SU-DHL-6 (cell line): ENCODE data around the gene PDE4D.

Experiments
- H2AFZ ChIP-seq: fragments of 200-600 bp; sonication (generic); 2 replicates; pipeline ENCODE4 v1.6.1; 2014; ENCODE audit warnings: low read depth, mild to moderate bottlenecking, moderate library complexity, mixed read lengths, antibody characterized with exemption, low read length; ENCODE audit not compliant: severe bottlenecking
- H3F3A ChIP-seq: fragments of 200-600 bp; shearing (Covaris generic); 2 replicates; pipeline ENCODE4 v1.6.0; 2016; ENCODE audit warnings: antibody characterized with exemption, mild to moderate bottlenecking; ENCODE audit not compliant: insufficient read depth
- H3K27ac ChIP-seq: fragments of 200-600 bp; sonication (generic); 2 replicates; pipeline ENCODE4 v1.5.1; 2016; ENCODE audit warnings: low read depth, mild to moderate bottlenecking, low read length, moderate library complexity, mixed read lengths
- H3K27me3 ChIP-seq: fragments of 200-600 bp; sonication (generic), shearing (Covaris generic); 2 replicates; pipeline ENCODE4 v1.6.0; 2014; ENCODE audit warnings: mild to moderate bottlenecking, low read length
- H3K36me3 ChIP-seq: fragments of 200-600 bp; sonication (generic); 2 replicates; pipeline ENCODE4 v1.6.1; 2014; ENCODE audit warnings: mild to moderate bottlenecking, low read length, mixed read lengths
- H3K4me2 ChIP-seq: fragments of 300-600, 200-600 bp; shearing (Covaris generic), sonication (generic); 2 replicates; pipeline ENCODE4 v1.6.0; 2014; ENCODE audit warnings: low read length, low read depth, mild to moderate bottlenecking; ENCODE audit not compliant: poor library complexity, severe bottlenecking
- H3K4me3 ChIP-seq: fragments of 200-600 bp; sonication (generic); 2 replicates; pipeline ENCODE4 v1.5.1; 2014; ENCODE audit warnings: antibody characterized with exemption, low read length, mild to moderate bottlenecking, mixed read lengths; ENCODE audit not compliant: insufficient read depth, poor library complexity, severe bottlenecking
- H3K79me2 ChIP-seq: fragments of 200-600 bp; sonication (generic); 2 replicates; pipeline ENCODE4 v1.6.1; 2014; ENCODE audit warnings: mild to moderate bottlenecking, low read length, moderate library complexity; ENCODE audit not compliant: insufficient read depth
- H3K9ac ChIP-seq: fragments of 200-600 bp; sonication (generic); 2 replicates; pipeline ENCODE4 v1.7.0; 2014; ENCODE audit warnings: mild to moderate bottlenecking, low read length
- H3K9me2 ChIP-seq: fragments of 200-600 bp; sonication (generic); replicated peaks from 2 replicates; pipeline ENCODE4 v1.6.1; 2014; ENCODE audit warnings: low read length; ENCODE audit not compliant: insufficient read depth
- H3K9me3 ChIP-seq: fragments of 200-600 bp; sonication (generic); 2 replicates; pipeline ENCODE4 v1.6.1; 2014; ENCODE audit warnings: low read length, mixed read lengths; ENCODE audit not compliant: insufficient read depth
- H4K20me1 ChIP-seq: fragments of 200-600 bp; sonication (generic); 2 replicates; pipeline ENCODE4 v1.6.1; 2014; ENCODE audit warnings: low read depth, mild to moderate bottlenecking, antibody characterized with exemption, low read length, moderate library complexity, mixed read lengths
- EZH2phosphoT487 ChIP-seq: fragments of 200-600 bp; sonication (generic), shearing (Covaris generic); conservative IDR thresholded peaks from 2 replicates; pipeline ENCODE4 v1.6.1; 2018; ENCODE audit warnings: mild to moderate bottlenecking, antibody characterized with exemption, low read length, moderate library complexity, mixed read lengths
- TF ChIP-seq, protein P1 (sequence below): fragments of 200-600 bp; sonication (generic); IDR thresholded peaks from one replicate; pipeline ENCODE4 v1.5.1; 2017; ENCODE audit warnings: antibody characterized with exemption, mild to moderate bottlenecking, low read length, moderate library complexity; ENCODE audit not compliant: insufficient read depth, poor library complexity, severe bottlenecking

The PDE4D gene

DNA sequence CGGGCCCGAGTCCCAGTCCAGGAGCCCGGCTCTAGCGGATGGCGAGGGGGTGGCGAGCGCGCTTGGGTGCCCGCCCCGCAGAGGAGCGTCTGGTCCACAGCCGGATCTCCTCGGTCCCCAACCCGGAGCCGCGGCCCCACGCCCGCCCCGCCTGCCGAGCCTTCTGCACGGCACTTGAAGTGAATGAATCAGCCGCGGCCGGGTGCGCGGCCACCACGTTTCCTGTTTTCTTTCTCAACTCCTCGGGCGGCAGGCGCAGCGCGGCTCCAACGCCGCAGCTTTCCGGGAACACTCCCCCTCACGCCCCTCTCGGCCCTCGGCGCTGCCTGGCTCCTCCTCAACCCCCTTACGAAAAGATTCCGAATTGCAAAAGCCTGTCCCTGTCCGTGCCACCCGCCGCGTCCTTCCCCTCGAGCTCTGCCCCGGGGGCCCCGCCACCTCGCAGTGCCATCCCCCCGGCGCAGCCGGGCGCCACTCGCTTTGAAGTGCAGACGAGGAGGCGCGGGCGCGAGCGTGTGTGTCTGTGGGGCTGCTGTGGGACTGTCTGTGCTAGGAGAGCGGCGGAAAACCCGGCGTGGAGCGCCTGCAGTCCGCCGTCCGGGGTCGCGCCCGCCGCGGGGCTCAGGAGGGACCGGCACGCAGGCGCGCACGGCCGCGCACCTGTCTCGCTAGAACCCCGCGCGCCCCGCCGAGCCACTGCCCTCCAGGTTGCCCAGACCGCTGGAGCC lies 854.1 kb downstream of the PDE4D start:
- H3K79me2 ChIP-seq, result no peaks in the 10 kb centered on the region
- TF ChIP-seq, protein P1, sequence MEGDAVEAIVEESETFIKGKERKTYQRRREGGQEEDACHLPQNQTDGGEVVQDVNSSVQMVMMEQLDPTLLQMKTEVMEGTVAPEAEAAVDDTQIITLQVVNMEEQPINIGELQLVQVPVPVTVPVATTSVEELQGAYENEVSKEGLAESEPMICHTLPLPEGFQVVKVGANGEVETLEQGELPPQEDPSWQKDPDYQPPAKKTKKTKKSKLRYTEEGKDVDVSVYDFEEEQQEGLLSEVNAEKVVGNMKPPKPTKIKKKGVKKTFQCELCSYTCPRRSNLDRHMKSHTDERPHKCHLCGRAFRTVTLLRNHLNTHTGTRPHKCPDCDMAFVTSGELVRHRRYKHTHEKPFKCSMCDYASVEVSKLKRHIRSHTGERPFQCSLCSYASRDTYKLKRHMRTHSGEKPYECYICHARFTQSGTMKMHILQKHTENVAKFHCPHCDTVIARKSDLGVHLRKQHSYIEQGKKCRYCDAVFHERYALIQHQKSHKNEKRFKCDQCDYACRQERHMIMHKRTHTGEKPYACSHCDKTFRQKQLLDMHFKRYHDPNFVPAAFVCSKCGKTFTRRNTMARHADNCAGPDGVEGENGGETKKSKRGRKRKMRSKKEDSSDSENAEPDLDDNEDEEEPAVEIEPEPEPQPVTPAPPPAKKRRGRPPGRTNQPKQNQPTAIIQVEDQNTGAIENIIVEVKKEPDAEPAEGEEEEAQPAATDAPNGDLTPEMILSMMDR, result no peak
- TF ChIP-seq EZH2phosphoT487, result no peak
- H3K9ac ChIP-seq, result peak overlapping the region; percentile 56

DNA sequence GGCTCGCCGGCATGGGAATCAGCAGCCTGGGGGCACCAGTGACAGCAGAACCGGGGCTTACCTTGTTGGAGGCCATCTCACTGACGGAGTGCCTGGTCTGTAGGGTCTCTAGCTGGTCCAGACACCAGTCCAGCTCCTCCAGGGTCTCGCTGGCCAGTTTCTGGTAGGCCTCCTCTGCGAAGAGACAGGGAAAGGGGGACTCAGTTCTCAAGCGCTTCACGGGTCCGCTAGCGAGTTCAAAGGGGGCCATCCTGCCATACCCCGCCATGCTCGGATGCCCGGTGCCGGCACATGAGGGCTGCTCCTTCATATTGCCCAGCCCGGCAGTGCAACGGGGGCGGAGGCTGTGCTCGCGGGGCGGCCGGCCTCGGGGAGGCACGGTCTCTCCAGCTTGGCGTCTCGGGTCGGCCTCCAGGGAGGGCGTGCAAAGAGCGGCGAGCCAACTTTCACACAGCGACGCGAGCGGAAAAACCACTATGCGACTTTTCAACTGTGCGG lies 854.7 kb downstream of the PDE4D start:
- Histone ChIP-seq H3K9ac (peak overlapping the region; percentile 56), H3K9me3 (no peaks in the 10 kb centered on the region), H3K79me2 (no peaks in the 10 kb centered on the region), H3K4me3 (peak overlapping the region; percentile 56), H3F3A (0 out of 2 replicates have a peak, but pooled peaks cover 4% of the 10 kb centered on the region), H4K20me1 (no peaks in the 10 kb centered on the region), H3K9me2 (no peaks in the 10 kb centered on the region), H3K27ac (no peak overlapping the region), H2AFZ (peak overlapping the region; percentile 86), H3K36me3 (no peaks in the 10 kb centered on the region), H3K4me2 (peak overlapping the region; percentile 65), H3K27me3 (no peaks in the 10 kb centered on the region)
- no peak for TF ChIP-seq EZH2phosphoT487
- TF ChIP-seq, protein P1, result no peak

More for the DNA sequence above, 854.1 kb downstream of the PDE4D start:
- peak overlapping the region; percentile 86 for H2AFZ ChIP-seq
- H3K27ac ChIP-seq, result no peak overlapping the region
- H3K4me3 ChIP-seq, result peak overlapping the region; percentile 56
- H3K27me3 ChIP-seq, result no peaks in the 10 kb centered on the region
- no peaks in the 10 kb centered on the region for H3K9me2 ChIP-seq
- H3K36me3 ChIP-seq, result no peaks in the 10 kb centered on the region
- H3K4me2 ChIP-seq, result peak overlapping the region; percentile 65
- no peaks in the 10 kb centered on the region for H3K9me3 ChIP-seq
- no peaks in the 10 kb centered on the region for H4K20me1 ChIP-seq
- H3F3A ChIP-seq, result 0 out of 2 replicates have a peak, but pooled peaks cover 4% of the 10 kb centered on the region

DNA sequence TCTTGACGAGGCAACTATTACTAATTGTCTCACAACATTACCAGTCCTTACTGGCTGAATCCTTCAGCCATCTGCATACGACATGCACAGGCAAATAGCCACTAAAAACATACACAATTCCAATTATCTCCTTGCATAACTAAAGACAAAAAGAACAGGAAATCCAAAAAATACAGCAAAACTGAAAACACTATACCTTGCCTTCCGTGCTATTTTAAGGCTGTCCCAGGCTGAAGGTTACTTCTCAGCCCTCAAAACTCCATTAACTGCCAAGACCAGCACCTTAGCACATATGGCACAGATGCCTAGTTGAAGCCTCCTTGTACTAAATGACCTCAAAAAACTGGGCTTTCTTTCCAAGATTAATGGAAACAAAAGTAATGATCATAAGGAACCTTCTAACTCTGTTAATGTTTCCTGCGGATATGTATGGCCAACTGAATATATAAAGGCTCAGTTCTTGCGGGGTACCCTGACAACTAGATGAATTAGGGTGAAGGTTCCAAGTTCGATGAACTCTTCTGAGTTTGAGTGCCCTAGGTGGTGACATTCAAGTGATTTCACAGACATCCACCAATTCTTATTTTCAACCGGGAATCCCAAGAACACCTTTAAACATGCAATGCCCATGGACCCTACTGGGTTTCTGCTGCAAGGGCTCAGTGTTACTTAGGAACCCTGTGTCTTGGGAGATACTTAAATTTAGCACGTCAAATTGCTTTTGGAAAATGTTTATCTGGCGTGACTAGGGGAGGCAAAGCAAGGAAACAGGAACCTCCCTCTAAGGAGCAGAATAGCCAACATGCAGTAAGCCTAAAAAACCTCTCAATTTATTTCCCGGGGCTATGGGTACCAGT lies 855.4 kb downstream of the PDE4D start:
- peak overlapping the region; percentile 56 for H3K4me3 ChIP-seq
- H3K9me2 ChIP-seq, result no peaks in the 10 kb centered on the region
- no peaks in the 10 kb centered on the region for H3K36me3 ChIP-seq
- H3K9ac ChIP-seq, result peak overlapping the region; percentile 56
- H3K79me2 ChIP-seq, result no peaks in the 10 kb centered on the region
- H3K27me3 ChIP-seq, result no peaks in the 10 kb centered on the region
- H3K27ac ChIP-seq, result no peak overlapping the region
- peak overlapping the region; percentile 65 for H3K4me2 ChIP-seq
- H2AFZ ChIP-seq, result peak overlapping the region; percentile 86
- 0 out of 2 replicates have a peak, but pooled peaks cover 4% of the 10 kb centered on the region for H3F3A ChIP-seq
- no peaks in the 10 kb centered on the region for H3K9me3 ChIP-seq
- no peaks in the 10 kb centered on the region for H4K20me1 ChIP-seq
- TF ChIP-seq, protein P1, result no peak
